HG03108 (cell line): ENCODE results near the gene APLF.
"Not testable (repeated sequence)": the region's sequence is repeated elsewhere in the genome, so short reads cannot be mapped to it uniquely, and the experiment has no call there.

Source experiments
- ATAC-seq: cut with Tn5 transposase; IDR thresholded peaks from one replicate; pipeline ENCODE4 v1.9.1; 2021; ENCODE audit warnings: moderate library complexity; ENCODE audit not compliant: unreplicated experiment

Gene APLF

DNA sequence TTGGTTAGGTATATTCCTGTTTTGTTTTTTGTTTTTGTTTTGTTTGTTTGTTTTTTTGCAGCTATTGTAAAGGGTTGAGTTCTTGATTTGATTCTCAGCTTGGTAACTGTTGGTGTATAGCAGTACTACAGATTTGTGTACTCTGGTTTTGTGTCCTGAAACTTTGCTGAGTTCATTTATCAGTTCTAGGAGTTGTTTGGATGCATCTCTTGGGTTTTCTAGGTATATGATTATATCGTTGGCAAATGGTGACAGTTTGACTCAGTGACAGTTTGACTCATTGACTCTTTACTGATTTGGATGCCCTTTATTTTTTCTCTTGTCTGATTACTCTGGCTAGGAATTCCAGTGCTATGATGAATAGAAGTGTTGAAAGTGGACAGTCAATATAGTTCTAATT is 53.7 kb downstream of the APLF start:
- ATAC-seq = no peak

DNA sequence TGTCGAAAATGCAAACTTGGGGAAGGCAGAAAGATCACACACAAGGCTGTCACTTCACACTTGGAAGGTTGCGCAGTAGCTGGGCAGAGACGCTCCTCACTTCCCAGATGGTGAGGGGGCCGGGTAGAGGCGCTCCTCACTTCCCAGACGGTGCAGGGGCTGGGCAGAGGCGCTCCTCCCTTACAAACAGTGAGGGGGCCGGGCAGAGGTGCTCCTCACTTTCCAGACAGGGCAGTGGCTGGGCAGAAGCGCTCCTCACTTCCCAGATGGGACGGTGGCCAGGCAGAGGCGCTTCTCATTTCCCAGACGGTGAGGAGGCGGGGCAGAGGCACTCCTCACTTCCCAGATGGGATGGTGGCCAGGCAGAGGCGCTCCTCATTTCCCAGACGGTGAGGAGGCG is 59.6 kb downstream of the APLF start:
- ATAC-seq = not testable (repeated sequence)

GRCh38 chr2:68527343-68528081 is 60.1 kb downstream of the APLF start:
- not testable (repeated sequence) for ATAC-seq

DNA sequence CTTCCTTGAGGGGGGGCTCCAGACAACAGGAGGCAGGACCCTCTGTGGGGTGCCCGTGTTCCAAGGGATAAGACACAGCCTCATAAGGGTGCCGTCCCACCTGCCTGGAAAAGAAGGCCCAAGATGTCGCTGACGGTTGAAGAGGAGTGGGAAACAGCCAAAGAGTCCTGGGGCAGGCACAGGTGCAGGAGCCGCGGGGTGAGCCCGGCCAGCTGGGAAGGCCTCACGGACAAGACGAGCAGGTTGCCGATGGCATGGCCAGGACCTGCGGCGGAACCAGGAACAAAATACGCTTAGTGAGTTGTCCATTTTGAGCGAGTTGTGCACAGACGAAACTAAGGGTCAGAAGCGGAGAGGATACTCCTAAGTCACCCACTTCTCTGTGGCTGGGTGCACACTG is 61.8 kb downstream of the APLF start:
- ATAC-seq = not testable (repeated sequence)

DNA sequence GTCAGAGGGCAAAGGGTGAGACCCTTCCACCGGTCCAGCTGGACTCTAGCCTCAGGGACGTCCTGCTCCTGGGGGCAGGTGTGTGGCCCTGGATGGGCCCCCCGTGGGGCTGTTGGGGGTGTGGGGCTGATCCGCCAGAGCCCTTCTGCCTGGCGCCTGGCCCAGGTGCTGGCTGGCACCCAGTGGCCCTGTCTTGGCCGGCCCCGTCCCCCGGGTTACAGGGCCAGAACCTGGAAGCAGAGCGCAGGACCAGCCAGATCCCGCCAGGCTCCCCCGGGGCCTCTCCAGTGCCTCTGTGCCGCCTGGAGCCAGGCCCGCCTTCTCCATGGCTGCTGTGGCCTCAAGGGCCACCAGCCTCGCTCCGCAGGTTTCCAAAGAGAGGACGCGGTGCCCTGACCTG is 62.3 kb downstream of the APLF start:
- not testable (repeated sequence) for ATAC-seq

DNA sequence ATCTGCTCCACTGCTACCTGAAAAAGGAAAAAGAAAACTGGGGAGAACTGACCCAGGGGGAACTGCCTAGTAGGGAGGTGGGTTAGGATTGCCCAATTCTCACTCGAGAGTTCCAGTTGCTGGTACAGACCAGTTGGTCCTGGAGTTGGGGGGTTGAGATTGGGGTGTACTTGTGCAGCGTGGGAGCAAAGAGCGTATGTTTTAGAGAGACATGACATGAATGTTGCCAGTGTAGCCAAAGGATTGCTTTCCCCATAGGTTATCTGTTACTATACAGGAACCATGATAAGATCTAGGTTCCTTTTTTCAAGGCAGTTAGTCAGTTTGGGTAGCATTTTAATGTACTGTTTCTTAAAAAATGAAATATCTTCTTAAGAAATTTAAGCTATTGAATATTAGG is 68.6 kb downstream of the APLF start:
- ATAC-seq = no peak

DNA sequence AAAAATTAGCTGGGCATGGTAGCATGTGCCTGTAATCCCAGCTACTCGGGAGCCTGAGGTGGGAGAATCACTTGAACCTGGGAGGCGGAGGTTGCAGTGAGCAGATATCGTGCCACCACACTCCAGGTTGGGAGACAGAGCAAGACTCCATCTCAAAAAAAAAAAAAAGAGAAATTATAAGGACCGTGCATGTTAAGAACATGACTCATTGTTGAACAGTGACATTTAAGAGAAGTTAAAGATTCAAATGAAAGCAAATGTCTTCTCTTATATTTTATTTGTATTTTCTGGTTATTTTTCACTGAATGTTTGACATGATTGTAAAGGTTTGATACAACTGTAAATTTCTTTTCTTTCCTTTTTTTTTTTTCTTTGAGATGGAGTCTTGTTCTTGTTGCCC is 69.6 kb downstream of the APLF start:
- ATAC-seq = no peak

DNA sequence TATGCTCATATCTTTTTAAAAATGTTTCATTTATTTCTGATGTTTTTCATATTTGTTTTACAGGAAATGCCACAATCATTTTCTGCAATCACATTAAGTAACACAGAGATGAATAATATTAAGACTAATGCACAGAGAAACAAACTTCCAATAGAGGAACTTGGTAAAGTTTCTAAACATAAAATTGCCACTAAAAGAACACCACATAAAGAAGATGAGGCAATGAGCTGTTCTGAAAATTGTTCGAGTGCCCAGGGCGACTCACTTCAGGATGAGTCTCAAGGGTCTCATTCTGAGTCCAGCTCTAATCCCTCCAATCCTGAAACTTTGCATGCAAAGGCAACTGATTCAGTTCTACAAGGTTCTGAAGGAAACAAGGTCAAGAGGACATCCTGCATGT is 70.4 kb downstream of the APLF start:
- ATAC-seq = no peak

DNA sequence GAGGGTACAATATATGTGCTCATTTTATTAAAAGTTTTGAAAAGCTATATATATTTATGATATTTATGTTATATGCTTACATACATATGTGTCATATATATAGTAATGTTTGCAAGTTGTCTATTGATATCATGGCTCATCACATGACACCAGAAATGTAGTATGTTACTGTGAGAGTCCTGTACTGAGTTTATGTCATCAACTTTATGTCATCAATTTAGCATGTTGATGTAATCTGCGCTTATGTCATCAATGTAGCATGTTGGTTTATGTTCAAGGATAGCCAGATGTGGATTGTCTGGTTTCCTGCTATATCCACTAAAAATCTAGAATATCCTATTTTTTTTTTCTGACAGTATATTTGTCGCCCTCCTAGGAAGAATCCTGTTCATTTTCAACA is 77.4 kb downstream of the APLF start:
- ATAC-seq = no peak

- ATAC-seq = no peak
Observed at GRCh38 chr2:68548396-68548795, 81.0 kb downstream of the APLF start.

- ATAC-seq = no peak
Observed at GRCh38 chr2:68553098-68553497, 85.7 kb downstream of the APLF start.

- ATAC-seq = not testable (repeated sequence)
Observed at GRCh38 chr2:68555425-68556206, 88.2 kb downstream of the APLF start.

- no peak for ATAC-seq
Observed at GRCh38 chr2:68556381-68556780, 89.0 kb downstream of the APLF start.

GRCh38 chr2:68558576-68558975 is 91.2 kb downstream of the APLF start:
- no peak for ATAC-seq

DNA sequence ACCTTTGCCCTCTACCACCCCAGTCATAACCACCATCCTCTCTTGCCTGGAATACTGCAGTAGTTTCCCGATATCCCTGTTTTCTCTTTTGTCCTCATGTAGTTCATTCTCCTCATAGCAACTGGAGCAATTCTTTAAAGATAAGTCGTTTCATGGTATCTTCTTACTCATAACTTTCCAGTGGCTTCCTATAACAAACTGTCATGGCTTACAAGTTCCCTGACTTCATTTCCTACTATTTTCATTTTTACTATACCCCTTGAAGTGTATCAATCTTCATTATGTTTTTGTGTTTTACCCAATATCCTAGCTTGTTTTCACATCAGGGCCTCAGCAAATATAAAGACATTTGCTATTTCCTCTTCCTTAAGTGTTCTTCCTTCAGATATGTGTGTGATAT is 92.3 kb downstream of the APLF start:
- no peak for ATAC-seq

DNA sequence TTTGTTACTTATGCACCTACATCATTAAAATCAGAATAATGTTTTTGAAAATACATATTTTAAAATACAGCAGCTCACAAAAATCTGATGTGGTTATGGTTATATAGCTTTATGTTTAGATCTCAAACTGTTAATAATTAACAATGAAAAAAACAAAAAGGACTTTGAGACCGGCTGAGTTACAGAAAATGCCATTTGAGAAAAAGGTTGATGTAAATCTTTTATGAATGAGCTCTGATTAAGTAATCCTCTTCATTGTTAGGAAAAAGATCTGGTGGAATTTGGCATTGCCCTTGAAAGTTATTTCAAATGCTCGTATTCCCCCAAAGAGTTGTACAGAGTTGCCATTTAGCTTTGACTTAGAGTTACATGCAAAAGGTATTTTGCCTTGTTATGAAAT is 93.2 kb downstream of the APLF start:
- no peak for ATAC-seq

- no peak for ATAC-seq
Observed at GRCh38 chr2:68561372-68561771, 94.0 kb downstream of the APLF start.

GRCh38 chr2:68562934-68563333 is 95.5 kb downstream of the APLF start:
- ATAC-seq = no peak

DNA sequence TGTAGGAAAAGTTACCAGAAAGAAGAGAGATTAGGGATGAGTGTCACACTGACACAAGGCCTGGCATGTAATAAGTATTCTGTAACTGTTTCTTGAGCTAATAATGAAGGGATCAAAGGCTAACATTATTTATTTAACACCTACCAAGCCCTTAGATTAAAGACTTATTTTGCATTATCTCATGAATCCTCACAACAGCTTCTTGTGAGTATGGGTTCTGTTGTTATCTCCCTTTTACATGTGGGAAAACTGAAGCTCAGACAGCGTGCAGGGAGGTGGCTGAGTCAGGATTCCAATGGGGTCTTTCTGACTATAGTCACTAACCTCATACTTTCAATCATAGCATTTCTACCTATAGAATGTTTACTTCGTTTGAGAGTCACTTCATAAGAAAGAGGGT is 97.0 kb downstream of the APLF start:
- ATAC-seq = no peak

DNA sequence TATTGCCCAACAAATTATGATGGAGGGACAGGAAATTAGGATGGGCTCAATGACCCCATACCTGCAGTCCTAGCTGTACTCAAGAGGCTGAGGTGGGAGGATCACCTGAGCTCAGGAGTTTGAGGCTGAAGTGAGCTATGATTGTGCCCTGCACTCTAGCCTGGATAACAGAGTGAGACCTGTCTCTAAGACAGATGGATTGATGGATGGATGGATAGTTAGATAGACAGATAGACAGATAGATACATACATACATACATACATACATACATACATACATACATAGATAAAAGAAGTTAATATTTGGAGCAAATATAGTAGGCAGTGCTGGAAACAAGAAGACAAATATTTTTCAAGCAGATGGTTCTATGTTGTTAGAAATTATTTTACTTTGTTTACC is 97.9 kb downstream of the APLF start:
- ATAC-seq = no peak

GRCh38 chr2:68565858-68566257 is 98.5 kb downstream of the APLF start:
- no peak for ATAC-seq

DNA sequence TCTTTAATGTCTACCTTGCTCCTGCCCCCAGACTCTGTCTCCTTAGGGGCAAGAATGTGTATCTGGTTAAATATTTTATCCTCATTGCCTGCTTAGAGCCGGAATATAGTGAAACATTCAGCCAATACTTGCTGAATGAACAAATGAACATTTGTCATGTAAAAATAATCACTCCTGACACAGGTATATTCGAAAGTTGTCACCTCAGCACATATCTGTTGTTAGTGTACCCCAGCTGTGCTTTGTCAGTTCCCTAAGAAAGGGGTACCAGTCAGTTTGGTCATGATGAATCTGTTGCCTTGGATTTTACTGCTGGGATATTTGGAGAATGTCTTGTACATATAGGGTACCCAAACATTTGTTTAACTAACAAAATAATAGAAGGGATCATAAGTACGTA is 99.0 kb downstream of the APLF start:
- ATAC-seq = no peak
